ENCODE results near the gene SLC2A13. TPM values are rescaled to one million over a fixed set of nuclear protein-coding genes. Genes with fewer than 3 reads are reported as not detected.
"Not testable (repeated sequence)": the region's sequence is repeated elsewhere in the genome, so short reads cannot be mapped to it uniquely, and the experiment has no call there.

Gene SLC2A13
- total RNA-seq, 4 donors from 2014 or later = 20.5 to 35.1 (median 21.9) TPM

DNA sequence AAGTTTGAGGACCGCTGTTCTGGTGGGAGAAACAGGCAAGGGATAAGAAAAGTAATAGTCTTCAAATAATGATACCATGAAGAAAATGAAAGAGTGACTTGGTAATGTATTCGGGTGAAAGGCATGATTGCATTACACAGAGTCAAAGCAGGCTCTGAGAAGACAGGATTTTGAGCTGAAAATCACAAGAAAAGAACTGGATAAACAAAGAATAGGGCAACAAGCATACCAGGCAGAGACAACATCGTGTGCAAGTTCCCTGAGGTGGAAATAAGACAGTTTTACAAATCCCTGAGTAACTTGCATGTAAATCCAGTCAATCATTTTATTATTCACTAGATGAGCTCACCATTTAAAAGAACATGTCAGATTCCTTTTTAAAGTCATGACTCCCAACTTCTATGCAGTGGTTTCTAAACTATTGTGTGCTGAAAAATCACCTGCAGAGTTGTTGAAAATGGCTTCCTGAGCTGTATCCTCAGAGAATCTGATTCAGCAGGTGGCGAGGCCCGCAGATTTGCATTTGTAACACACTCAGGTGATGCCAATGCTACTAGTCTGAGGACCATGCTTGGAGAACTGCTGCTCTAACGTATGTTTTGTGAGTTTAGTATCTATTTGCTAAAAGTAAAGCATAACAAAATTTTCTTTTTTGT is 353.3 kb downstream of the SLC2A13 start:
- H3K27me3 ChIP-seq = no peaks in the 10 kb centered on the region
- DNase-seq (ENCODE audit: low spot score in 2 of 2) = no peak
- H3K4me1 ChIP-seq = no peaks in the 10 kb centered on the region
- H3K9me3 ChIP-seq = no peaks in the 10 kb centered on the region
- peaks cover 0 to 7% (median 0%) of the 10 kb centered on the region in 3 donors for H3K36me3 ChIP-seq
- no peak overlapping the region for H3K4me3 ChIP-seq
- 70 to 74% methylated on average over 6 of the region's 6 CpGs for WGBS, 2 donors
- no peak overlapping the region for H3K27ac ChIP-seq
- TF ChIP-seq, protein P1, sequence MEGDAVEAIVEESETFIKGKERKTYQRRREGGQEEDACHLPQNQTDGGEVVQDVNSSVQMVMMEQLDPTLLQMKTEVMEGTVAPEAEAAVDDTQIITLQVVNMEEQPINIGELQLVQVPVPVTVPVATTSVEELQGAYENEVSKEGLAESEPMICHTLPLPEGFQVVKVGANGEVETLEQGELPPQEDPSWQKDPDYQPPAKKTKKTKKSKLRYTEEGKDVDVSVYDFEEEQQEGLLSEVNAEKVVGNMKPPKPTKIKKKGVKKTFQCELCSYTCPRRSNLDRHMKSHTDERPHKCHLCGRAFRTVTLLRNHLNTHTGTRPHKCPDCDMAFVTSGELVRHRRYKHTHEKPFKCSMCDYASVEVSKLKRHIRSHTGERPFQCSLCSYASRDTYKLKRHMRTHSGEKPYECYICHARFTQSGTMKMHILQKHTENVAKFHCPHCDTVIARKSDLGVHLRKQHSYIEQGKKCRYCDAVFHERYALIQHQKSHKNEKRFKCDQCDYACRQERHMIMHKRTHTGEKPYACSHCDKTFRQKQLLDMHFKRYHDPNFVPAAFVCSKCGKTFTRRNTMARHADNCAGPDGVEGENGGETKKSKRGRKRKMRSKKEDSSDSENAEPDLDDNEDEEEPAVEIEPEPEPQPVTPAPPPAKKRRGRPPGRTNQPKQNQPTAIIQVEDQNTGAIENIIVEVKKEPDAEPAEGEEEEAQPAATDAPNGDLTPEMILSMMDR (IDR thresholded peaks at IDR 0.05) = no peak
- TF ChIP-seq POLR2A (IDR thresholded peaks at IDR 0.05) = no peak
- TF ChIP-seq EP300 (IDR thresholded peaks at IDR 0.05) = no peak

DNA sequence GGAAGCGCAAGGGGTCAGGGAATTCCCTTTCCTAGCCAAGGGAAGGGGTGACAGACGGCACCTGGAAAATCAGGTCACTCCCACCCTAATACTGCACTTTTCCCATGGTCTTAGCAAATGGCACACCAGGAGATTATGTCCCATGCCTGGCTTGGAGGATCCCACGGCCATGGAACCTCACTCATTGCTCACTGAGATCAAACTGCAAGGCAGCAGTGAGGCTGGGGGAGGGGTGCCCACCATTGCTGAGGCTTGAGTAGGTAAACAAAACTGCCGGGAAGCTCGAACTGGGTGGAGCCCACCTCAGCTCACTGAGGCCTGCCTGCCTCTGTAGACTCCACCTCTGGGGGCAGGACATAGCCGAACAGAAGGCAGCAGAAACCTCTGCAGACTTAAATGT is 359.7 kb downstream of the SLC2A13 start:
- not testable (repeated sequence) for H3K27ac ChIP-seq; H3K9me3 ChIP-seq; H3K36me3 ChIP-seq; H3K4me1 ChIP-seq; DNase-seq (ENCODE audit: low spot score in 2 of 2); H3K27me3 ChIP-seq; H3K4me3 ChIP-seq
- 83 to 88% methylated on average over 4 to 6 of the region's 6 CpGs for WGBS, 2 donors

DNA sequence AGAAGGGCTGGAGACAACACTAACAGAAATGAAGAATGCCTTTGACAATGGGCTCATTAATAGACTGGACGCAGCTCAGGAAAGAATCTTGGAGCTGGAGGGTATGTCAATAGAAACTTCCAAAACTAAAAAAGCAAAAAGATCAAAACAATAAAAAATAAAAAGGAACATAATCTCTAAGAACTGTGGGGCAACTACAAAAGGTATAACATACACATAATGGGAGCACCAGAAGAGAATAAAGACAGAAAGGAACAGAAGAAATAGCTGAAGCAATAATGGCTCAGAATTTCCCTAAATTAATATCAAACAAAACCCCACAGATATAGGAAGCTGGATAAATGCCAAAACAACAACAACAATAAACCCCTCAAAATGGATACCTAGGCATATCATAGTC is 362.2 kb downstream of the SLC2A13 start:
- Histone ChIP-seq H3K36me3 (no peaks in the 10 kb centered on the region), H3K27ac (no peak overlapping the region), H3K27me3 (no peaks in the 10 kb centered on the region), H3K4me1 (no peaks in the 10 kb centered on the region), H3K4me3 (no peak overlapping the region), H3K9me3 (no peaks in the 10 kb centered on the region)
- WGBS, 2 donors = 68 to 88% methylated on average over 1 of the region's 1 CpG
- TF ChIP-seq EP300 (IDR thresholded peaks at IDR 0.05) = no peak
- DNase-seq (ENCODE audit: low spot score in 2 of 2) = no peak

DNA sequence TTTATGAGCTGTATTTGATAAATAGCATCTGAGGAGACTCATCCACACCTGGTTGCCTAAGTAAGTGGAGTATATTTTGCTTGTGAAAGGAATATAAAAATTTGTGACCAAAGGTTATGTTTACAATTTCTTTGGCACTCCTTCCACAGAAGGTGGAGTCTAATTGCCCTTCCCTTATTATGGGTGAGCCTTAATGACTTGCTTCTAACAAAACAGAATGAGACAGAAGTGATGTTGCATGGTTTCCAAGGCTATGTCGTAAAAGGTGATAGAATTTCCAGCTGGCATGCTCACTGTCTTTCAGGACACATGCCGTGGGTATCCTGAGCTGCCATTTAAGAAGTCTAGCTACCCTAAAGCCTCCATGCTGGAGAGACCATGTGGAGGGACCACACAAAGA is 369.5 kb downstream of the SLC2A13 start:
- Histone ChIP-seq H3K4me1 (no peaks in the 10 kb centered on the region), H3K36me3 (no peaks in the 10 kb centered on the region), H3K27ac (no peak overlapping the region), H3K9me3 (peaks cover 0 to 42% (median 10%) of the 10 kb centered on the region in 4 donors), H3K4me3 (no peak overlapping the region), H3K27me3 (no peaks in the 10 kb centered on the region)
- DNase-seq (ENCODE audit: low spot score in 2 of 2) = no peak
- 86 to 90% methylated on average over 2 of the region's 2 CpGs for WGBS, 2 donors
- no peak for TF ChIP-seq EP300 (IDR thresholded peaks at IDR 0.05)
- TF ChIP-seq, protein P1 (IDR thresholded peaks at IDR 0.05) = no peak
- TF ChIP-seq POLR2A (IDR thresholded peaks at IDR 0.05) = no peak

DNA sequence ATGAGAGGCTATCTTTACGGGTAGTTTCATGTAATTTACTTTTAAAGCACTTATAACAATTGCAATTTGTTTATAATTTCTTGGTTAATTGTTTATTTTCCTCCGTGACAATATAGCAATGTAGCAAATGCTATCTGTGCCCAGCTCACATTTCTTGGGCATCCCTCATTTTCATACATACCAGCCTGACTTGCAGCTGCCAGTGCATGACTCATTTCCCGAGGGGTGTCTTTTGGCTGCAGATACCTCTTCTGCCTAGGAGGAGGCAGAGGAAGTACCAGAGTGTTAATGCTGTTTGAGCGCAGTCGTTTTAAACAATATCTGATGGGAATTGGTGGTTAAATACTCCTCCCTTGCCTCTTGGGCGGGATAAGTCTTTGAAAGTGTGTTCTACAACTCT is 382.1 kb downstream of the SLC2A13 start:
- Histone ChIP-seq H3K27ac (no peak overlapping the region), H3K4me1 (no peaks in the 10 kb centered on the region), H3K9me3 (peaks cover 0 to 17% (median 0%) of the 10 kb centered on the region in 4 donors), H3K4me3 (no peak overlapping the region), H3K36me3 (no peaks in the 10 kb centered on the region), H3K27me3 (no peaks in the 10 kb centered on the region)
- 62 to 70% methylated on average over 6 of the region's 6 CpGs for WGBS, 2 donors
- no peak for DNase-seq (ENCODE audit: low spot score in 2 of 2)
- TF ChIP-seq EP300 (IDR thresholded peaks at IDR 0.05) = no peak
- no peak for TF ChIP-seq POLR2A (IDR thresholded peaks at IDR 0.05)
- TF ChIP-seq, protein P1 (IDR thresholded peaks at IDR 0.05) = no peak

DNA sequence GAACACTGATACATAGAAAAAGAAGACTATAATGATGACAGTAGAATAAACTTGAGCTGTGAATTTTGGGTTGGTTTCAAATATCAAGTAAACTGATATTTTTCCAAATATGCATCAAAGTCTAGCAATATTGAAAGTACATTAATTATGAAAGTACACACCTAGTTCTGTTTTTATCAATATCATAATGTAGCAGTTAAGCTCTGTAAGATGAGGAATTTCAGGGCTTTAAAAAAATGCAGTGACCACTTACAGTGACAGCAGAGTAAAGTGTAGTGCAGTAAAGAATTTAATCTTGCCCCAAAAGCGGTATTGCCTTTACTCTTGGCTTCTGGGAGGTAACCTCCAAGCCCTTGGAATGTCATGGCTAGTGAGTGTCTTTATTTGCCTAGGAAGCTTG is 383.4 kb downstream of the SLC2A13 start:
- no peak for TF ChIP-seq EP300 (IDR thresholded peaks at IDR 0.05)
- TF ChIP-seq POLR2A (IDR thresholded peaks at IDR 0.05) = no peak
- TF ChIP-seq, protein P1 (IDR thresholded peaks at IDR 0.05) = no peak
- no peaks in the 10 kb centered on the region for H3K27me3 ChIP-seq
- H3K9me3 ChIP-seq = peaks cover 0 to 9% (median 0%) of the 10 kb centered on the region in 4 donors
- no peak for DNase-seq (ENCODE audit: low spot score in 2 of 2)
- 87 to 93% methylated on average over 1 of the region's 1 CpG for WGBS, 2 donors
- no peak overlapping the region for H3K27ac ChIP-seq
- no peaks in the 10 kb centered on the region for H3K36me3 ChIP-seq
- H3K4me3 ChIP-seq = no peak overlapping the region
- H3K4me1 ChIP-seq = no peaks in the 10 kb centered on the region

Data from tibial nerve (tissue), 4 donors.